Effector CD4-positive, alpha-beta T cell (primary cell): ENCODE results near the gene TEK.
"Not testable (repeated sequence)": the region's sequence is repeated elsewhere in the genome, so short reads cannot be mapped to it uniquely, and the experiment has no call there.

Experiments used
- DNase-seq: peaks from one replicate; pipeline ENCODE4 v3.0.0-alpha.2; 2020

The TEK gene

DNA sequence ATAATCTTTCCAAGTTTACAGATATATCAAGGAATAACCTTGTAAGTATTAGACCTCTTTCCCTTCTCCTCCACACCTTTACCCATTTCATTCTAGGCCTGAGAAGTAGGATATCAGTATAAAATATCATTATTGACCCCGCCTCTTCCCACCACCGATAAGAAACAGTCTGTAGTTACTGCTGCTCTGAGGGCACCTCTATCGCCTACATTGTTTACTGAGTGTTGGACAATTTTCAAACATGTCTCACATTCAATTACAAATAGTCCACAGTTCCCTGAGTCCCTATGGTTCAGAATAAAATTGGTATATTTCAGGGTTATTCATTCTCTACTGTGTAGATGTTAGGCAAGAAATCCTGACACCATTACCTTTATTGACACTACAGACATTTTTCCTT lies 73.4 kb downstream of the TEK start:
- DNase-seq: no peak

GRCh38 chr9:27183131-27183530 lies 74.1 kb downstream of the TEK start:
- DNase-seq: no peak

GRCh38 chr9:27183701-27184100 lies 74.7 kb downstream of the TEK start:
- no peak for DNase-seq

DNA sequence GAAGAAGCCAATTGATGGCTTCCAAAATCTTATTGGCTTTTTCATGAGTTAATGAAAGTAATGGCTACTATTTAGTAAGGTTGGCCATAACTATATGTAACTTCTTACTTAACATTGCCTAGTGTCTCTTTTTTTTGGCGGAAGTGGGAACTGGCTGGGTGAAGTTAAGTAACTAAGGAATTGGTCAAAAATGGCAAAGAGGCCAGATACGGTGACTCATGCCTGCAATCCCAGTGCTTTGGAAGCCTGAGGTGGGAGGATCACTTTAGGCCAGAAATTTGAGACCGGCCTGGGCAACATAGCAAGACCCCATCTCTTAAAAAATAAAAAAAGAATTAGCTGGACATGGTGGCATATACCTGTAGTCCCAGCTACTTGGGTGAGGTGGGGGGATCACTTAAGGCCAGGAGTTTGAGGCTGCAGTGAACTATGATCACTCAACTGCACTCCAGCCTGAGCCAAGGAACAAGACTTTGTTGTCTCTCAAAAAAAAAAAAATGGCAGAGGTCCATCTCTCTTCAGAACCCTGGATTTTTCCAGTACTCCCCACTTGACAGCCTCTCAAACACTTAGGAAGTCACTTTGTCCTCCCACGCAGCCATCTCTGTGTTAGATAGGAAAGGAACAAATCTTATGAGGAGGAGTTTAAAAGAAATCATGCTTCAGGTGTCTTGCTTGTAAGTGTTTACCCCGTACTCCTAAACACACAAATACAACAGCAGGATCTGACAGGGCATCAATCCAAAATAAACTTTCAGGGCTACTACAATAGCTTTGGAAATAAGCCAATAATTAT lies 75.7 kb downstream of the TEK start:
- DNase-seq: no peak

DNA sequence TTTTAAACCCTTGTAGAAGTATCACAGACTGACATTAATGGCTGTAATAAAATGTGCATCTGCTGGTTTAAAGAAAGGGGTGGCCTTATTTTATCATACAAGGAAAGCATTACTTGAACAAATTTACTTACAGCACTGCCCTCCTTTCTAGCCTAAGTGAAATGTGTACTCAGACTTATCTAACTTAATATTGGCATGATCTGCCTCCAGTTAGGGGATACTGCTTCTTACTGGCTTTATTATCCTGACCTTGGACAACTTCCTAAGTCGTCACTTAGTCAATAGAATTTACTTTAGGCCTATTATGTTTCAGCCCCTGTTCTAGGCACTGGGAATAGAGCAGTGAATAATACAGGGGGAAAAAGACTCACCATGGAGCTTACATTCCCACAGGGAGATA lies 79.4 kb downstream of the TEK start:
- no peak for DNase-seq

DNA sequence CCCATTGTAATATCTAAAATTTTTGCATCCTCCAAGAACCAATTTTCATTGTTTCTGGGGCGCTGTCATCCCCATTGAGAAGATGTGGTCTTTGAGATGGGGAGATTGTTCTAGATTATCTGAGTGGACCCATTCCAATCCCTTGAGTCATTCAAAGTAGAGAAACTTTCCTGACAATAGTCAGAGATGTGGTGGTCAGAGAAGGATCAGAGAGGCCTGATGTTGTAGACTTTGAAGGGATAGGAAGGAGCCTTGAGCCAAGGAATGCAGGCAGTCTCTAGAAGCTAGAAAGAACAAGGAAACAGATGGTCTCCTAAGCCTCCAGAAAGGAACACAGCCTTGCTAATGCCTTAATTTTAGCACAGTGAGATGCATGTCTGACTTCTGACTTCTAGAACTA lies 80.4 kb downstream of the TEK start:
- no peak for DNase-seq

GRCh38 chr9:27192291-27192960 lies 83.4 kb downstream of the TEK start:
- no peak for DNase-seq

GRCh38 chr9:27193886-27194285 lies 84.9 kb downstream of the TEK start:
- DNase-seq: no peak

- DNase-seq: no peak
These were observed 85.5 kb downstream of the TEK start for GRCh38 chr9:27194401-27195091.

GRCh38 chr9:27195191-27195590 lies 86.2 kb downstream of the TEK start:
- no peak for DNase-seq

- DNase-seq: no peak
These were observed 87.4 kb downstream of the TEK start for GRCh38 chr9:27196383-27196782.

DNA sequence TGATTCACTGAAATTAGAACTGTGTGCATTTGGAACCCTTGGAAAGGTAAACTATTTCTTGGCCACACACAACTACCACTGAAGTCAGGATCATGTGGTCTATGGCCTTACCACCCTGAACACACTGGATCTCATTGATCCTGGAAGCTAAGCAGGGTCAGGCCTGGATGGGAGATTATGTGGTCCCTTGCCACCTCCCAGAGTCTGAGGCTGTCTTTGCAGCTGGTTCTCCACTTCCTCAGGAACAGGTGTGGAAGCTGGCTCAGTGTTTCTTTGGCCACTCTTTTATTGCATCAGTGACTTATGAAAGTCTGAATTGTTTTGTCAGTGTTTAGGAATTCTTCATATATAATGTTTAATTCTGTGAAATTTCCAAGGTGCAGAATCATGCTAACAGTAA lies 89.2 kb downstream of the TEK start:
- no peak for DNase-seq

DNA sequence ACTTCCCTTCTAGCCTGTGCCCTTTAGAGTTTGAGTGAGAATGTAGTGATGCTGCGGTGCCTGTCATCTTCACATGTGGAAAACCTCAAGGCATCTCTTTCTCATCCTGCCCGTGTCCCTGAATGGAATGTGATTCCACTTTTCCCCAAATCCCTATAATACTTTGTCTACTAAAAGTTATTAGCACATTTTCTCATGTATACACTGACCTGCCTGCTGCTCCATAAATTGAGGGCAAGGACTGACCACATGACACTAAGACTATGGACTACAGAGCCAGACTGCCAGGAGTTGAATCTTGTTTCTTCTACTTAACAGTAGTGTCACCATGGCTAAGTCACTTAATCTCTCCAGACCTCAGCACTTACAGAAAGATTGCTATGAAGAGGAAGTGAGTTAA lies 93.0 kb downstream of the TEK start:
- no peak for DNase-seq

DNA sequence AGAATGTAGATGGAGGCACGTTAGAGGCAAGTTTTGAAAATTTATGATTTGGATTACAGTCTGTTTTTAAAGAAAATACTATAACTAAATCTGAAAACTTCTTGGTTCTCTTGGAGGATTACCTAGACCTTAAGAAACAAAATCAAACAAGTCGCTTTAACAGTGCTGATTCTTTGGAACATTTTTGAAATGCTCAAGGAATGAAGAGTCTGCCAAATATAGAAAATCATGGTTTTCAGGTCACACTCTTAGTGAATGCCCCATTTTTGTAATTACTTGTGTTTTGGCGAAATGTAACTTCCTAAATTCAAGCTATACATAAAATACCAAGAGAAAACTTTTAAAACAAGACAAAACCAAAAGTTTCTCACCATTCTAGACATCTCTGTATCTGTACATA lies 94.8 kb downstream of the TEK start:
- DNase-seq: no peak

DNA sequence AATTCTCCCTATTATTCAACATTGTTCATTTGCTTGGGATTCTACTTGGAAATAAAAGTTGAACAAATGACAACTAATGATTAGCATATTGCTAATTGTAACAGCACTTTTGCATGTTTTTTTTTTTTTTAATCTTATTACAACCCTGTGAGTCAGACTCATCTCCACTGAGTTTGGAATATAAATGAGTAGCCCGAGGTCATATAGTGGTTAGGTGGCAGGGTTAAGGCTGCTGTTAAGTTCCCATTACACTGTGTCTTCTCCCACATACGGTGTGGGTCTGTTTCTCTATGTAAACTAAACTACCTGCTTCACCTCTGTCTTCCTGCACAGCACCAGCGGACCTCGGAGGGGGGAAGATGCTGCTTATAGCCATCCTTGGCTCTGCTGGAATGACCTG lies 95.6 kb downstream of the TEK start:
- no peak for DNase-seq

GRCh38 chr9:27205198-27205597 lies 96.2 kb downstream of the TEK start:
- DNase-seq: no peak

DNA sequence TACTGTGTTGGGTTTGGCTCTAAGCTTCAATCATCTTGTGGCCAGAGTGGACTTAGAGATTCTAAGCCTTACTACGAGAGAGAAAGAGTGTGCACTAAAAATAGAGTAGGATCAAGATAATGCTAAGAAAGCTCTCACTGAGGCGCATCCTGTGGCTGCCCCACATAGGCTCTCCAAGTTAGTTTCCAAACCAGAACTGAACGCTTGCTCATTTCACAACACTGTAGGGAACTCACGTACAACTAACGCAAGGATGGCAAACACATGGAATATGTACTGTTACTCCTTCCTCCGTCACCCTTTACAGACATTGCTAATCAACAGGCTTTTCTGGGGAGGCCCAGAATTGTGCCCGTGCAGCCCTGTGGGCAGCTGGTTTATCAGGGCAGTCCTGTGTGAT lies 97.0 kb downstream of the TEK start:
- no peak for DNase-seq

- DNase-seq: no peak
These were observed 100.0 kb downstream of the TEK start for GRCh38 chr9:27209034-27209433.

- DNase-seq: no peak
These were observed 101.6 kb downstream of the TEK start for GRCh38 chr9:27210588-27210987.

DNA sequence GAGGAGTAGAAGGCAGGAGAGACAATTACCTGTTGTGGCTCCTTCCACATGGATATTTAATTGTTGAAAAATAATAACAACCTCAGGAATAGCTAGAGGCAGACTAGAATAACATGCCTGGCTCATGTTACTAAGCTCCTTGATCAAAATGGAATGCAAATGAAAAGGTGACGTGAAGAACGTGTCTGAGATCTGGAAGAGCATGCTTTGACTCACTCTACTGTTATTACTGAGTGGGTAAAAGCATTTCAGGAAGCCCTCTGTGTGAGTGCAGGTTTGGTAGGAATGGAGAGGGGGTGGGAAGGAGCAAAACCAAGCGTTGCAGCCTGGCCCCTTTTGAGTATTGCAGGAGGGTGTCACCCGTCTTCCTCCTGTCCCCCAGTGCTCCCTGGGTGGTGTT lies 103.2 kb downstream of the TEK start:
- DNase-seq: no peak

- no peak for DNase-seq
These were observed 103.6 kb downstream of the TEK start for GRCh38 chr9:27212621-27213020.

DNA sequence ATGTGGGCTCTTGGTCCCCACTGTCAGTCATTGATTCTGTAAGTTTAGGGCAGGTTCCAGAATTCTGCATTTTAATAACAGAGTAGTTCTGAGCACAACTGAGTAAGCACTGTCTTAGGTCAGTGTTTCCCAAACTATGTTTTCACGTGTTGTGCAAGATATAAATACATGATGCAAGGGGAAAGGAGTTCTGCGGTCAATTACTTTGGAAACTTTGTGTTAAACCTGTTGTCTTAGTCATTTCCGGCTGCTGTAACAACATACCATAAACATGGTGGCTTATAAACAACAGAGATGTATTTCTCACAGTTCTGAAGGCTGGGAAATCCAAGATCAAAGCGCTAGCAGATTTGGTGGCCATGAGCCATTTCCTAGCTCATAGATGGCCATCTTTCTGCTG lies 118.2 kb downstream of the TEK start:
- no peak for DNase-seq

DNA sequence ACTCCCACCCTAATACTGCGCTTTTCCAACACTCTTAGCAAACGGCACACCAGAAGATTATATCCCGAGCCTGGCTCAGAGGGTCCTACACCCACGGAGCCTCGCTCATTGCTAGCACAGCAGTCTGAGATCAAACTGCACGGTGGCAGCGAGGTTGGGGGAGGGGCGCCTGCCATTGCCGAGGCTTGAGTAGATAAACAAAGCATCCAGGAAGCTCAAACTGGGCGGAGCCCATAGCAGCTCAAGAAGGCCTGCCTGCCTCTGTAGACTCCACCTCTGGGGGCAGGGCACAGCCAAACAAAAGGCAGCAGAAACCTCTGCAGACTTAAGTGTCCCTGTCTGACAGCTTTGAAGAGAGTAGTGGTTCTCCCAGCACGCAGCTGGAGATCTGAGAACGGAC lies 130.6 kb downstream of the TEK start:
- DNase-seq: not testable (repeated sequence)

DNA sequence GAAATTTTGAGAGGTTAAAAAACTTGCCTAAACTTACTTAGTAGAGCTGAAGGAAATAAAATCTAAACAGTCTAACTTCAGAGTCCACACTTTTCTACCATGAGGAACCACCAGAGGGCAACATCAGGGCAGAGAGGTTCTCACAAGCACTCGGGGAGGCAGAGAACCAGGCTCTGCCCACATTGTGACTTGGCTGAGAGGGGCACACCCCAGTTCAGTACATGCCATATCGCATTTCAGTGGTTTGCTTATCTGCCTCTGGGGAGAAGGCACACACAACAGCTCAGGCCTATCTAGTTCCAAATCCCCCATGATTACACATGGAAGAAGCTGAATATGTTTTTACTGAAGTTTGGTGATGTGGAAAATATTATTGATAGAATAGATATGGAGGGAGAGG lies 138.7 kb downstream of the TEK start:
- no peak for DNase-seq
